GM12872 (cell line): ENCODE measurements around the gene GPRC5C.

ENCODE experiments used
- CTCF ChIP-seq: IDR thresholded peaks from 3 replicates; pipeline ENCODE4 v1.5.1; 2011; ENCODE audit warnings: low read depth, mild to moderate bottlenecking, low read length, moderate library complexity; ENCODE audit not compliant: insufficient read depth

Gene GPRC5C

GRCh38 chr17:74464730-74465377, 33.0 kb downstream of the GPRC5C start:
- no peak for TF ChIP-seq CTCF

GRCh38 chr17:74465378-74466110, 33.7 kb downstream of the GPRC5C start:
- TF ChIP-seq CTCF, result no peak

- TF ChIP-seq CTCF, result peak; percentile 26; the same call in 1 of the 3 replicates
Observed at GRCh38 chr17:74466111-74466827, 34.4 kb downstream of the GPRC5C start, which contains the start of gene CD300A. TSS of gene CD300A (plus strand) at chr17:74466634. CDS start at chr17:74466704, 70 bp downstream.

- no peak for TF ChIP-seq CTCF
Observed at GRCh38 chr17:74466828-74467184, 34.9 kb downstream of the GPRC5C start.

GRCh38 chr17:74467221-74467951, 35.5 kb downstream of the GPRC5C start:
- TF ChIP-seq CTCF, result no peak

- TF ChIP-seq CTCF, result no peak
Observed at GRCh38 chr17:74471341-74471740, 39.5 kb downstream of the GPRC5C start.

- TF ChIP-seq CTCF, result no peak
Observed at GRCh38 chr17:74472890-74473289, 41.0 kb downstream of the GPRC5C start.
